Nephron progenitor cell (in vitro differentiated cells): ENCODE data around the gene FSD1.

Source experiments
- DNase-seq: peaks from one replicate; pipeline ENCODE4 v3.0.0; 2021
- H3K27ac Mint-ChIP-seq: 2 replicates; pipeline ENCODE4 v1.8.0; 2021; ENCODE audit warnings: mild to moderate bottlenecking, moderate library complexity, mixed read lengths
- H3K27me3 Mint-ChIP-seq: 2 replicates; pipeline ENCODE4 v1.8.0; 2021; ENCODE audit warnings: mild to moderate bottlenecking, low read depth, mixed read lengths; ENCODE audit not compliant: poor library complexity
- H3K36me3 Mint-ChIP-seq: 2 replicates; pipeline ENCODE4 v1.8.0; 2021; ENCODE audit warnings: low read depth, mixed read lengths
- H3K4me1 Mint-ChIP-seq: 2 replicates; pipeline ENCODE4 v1.8.0; 2021; ENCODE audit warnings: mixed read lengths
- H3K4me3 Mint-ChIP-seq: 2 replicates; pipeline ENCODE4 v1.8.0; 2021; ENCODE audit warnings: mild to moderate bottlenecking, moderate library complexity, mixed read lengths
- H3K9me3 Mint-ChIP-seq: 2 replicates; pipeline ENCODE4 v1.8.0; 2021; ENCODE audit warnings: mild to moderate bottlenecking, moderate library complexity, mixed read lengths
- CTCF ChIP-seq: fragments of 200-600 bp; sonication (generic); IDR thresholded peaks from 2 replicates; pipeline ENCODE4 v1.5.0; 2021; ENCODE audit warnings: antibody characterized with exemption

The FSD1 gene

DNA sequence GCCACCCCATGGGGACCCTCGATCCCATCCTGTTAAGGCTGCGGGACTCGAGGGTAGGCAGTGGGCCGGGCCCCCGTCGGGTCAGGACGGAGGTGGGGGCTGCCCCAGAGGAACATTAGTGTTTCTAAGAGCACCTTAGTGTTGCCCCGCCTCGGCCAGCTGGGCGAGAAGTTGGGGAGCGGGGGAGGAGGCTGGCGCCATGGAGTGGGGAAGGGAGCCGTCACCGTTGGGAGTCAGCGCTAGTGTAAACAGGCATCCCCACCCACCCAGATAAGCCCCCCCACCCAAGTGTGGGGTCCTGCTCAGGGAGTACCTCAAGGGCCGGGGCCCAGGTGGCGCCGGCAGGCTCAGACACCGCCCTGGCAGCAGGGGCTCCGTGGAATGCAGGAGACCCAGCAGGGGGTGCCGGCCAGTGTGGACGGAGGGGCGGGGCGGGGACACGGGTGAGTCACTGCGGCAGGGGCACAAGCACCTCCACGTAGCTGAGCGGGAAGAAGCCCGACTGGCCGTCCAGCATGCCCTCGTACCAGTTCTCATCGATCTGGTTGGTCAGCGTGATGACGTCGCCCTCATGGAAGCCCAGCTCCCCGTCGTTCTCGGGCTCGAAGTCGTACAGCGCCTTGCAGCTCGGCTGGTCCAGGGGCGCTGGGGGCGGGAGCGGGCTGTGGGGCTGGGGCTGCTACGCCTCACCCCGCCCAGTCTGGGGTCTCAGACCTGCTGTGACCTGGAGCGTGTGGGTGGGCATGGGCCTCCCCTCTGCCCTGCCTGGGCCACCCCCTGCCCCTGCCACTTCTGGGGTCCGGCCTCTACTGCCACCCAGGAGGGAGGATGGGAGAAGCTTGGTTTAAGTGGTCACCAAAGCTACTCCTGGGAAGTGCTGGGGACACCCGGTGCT, 57.0 kb downstream of the FSD1 start:
- no peaks in the 10 kb centered on the region for H3K9me3 Mint-ChIP-seq
- no peaks in the 10 kb centered on the region for H3K27me3 Mint-ChIP-seq
- no peak for DNase-seq
- TF ChIP-seq CTCF = no peak
- H3K27ac Mint-ChIP-seq = no peak overlapping the region
- H3K4me1 Mint-ChIP-seq = peaks cover 13% of the 10 kb centered on the region
- H3K4me3 Mint-ChIP-seq = no peak overlapping the region
- peaks cover 5% of the 10 kb centered on the region for H3K36me3 Mint-ChIP-seq

GRCh38 chr19:4362101-4362828, 57.9 kb downstream of the FSD1 start:
- no peak for TF ChIP-seq CTCF
- Mint-ChIP-seq H3K9me3 (no peaks in the 10 kb centered on the region), H3K4me3 (no peak overlapping the region)

GRCh38 chr19:4362831-4363545, 58.6 kb downstream of the FSD1 start:
- H3K27ac Mint-ChIP-seq = no peak overlapping the region

More at GRCh38 chr19:4362101-4362828, 57.9 kb downstream of the FSD1 start:
- peaks cover 5% of the 10 kb centered on the region for H3K36me3 Mint-ChIP-seq
- DNase-seq = peak; percentile 45
- peak overlapping the region; percentile 97 for H3K27ac Mint-ChIP-seq
- peaks cover 14% of the 10 kb centered on the region for H3K4me1 Mint-ChIP-seq
- H3K27me3 Mint-ChIP-seq = no peaks in the 10 kb centered on the region

DNA sequence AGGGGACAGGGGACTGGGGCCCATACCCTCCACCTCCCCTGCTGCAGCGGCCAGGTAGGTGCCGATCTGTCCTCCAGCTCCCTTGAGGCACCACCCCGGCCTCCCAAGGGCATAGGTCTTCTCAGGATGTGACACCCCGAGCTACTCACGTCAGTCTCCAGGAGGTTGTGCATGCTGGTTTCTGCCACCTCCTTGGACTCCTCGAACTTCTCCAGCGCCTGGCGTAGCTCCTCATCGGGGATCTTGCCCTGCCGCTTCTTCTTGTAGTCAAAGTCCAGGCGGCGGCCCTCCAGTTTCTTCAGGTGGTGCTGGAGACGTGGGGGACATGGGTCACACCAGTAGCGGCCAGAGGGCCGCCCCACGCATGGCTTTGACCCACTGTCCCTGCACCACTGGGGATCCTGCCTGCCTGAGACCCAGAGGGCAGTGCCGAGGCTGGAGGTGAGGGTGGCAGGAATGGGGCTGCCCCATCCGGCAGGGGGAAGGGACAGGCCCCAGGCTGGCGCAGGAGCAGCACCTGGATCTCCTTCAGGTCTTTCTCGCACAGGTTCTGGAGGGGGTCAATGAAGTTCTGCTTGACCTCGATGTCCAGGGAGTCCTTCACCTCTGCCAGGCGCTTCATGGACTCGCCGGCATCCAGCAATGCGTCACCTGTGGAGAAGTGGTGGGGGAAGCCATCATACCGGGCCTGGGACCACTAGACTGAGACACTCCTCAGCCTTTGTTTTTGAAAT, 59.3 kb downstream of the FSD1 start:
- no peak for DNase-seq
- no peaks in the 10 kb centered on the region for H3K27me3 Mint-ChIP-seq
- no peak for TF ChIP-seq CTCF
- H3K36me3 Mint-ChIP-seq = peaks cover 4% of the 10 kb centered on the region
- H3K9me3 Mint-ChIP-seq = no peaks in the 10 kb centered on the region
- H3K4me1 Mint-ChIP-seq = peaks cover 27% of the 10 kb centered on the region
- peak overlapping the region; percentile 89 for H3K27ac Mint-ChIP-seq
- no peak overlapping the region for H3K4me3 Mint-ChIP-seq

More at GRCh38 chr19:4362831-4363545, 58.6 kb downstream of the FSD1 start:
- no peak for DNase-seq
- Mint-ChIP-seq H3K36me3 (peaks cover 5% of the 10 kb centered on the region), H3K27me3 (no peaks in the 10 kb centered on the region), H3K9me3 (no peaks in the 10 kb centered on the region), H3K4me3 (no peak overlapping the region), H3K4me1 (peaks cover 21% of the 10 kb centered on the region)
- TF ChIP-seq CTCF = no peak

DNA sequence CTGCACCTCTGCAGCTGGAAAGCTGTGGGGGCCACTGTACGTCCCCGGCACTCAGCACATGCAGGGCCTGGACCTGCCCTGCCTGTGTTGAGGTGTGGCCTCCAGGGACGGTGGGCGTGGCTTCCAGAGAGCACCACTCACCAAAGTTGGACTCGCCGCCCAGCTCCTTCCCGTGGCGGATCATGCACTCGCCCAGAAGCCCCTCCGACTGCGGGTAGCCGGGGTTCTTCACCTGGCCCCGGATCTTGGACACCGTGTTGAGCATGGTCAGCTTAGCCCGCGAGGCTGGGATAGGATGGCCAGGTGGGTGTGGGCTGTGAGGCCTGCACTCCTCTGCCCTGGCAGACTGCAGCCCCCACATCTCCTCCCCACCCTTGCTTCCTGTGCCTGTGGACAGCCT, 60.9 kb downstream of the FSD1 start:
- Mint-ChIP-seq H3K27ac (no peak overlapping the region), H3K36me3 (no peaks in the 10 kb centered on the region), H3K4me1 (peaks cover 37% of the 10 kb centered on the region), H3K27me3 (no peaks in the 10 kb centered on the region), H3K4me3 (no peak overlapping the region), H3K9me3 (no peaks in the 10 kb centered on the region)
- TF ChIP-seq CTCF = no peak
- no peak for DNase-seq
